B cell (primary cell): ENCODE measurements around the gene CD276.

ENCODE experiments used
- EZH2 ChIP-seq: IDR thresholded peaks from 2 replicates; pipeline ENCODE4 v1.6.1; 2012; ENCODE audit warnings: borderline replicate concordance, low read depth, mild to moderate bottlenecking, moderate library complexity, low read length; ENCODE audit not compliant: insufficient read depth, poor library complexity, severe bottlenecking
- TF ChIP-seq, protein P1 (sequence below): fragments of 200-600 bp; IDR thresholded peaks from one replicate; pipeline ENCODE4 v1.8.0; 2022; ENCODE audit warnings: antibody characterized with exemption, mild to moderate bottlenecking

- TF ChIP-seq, protein P1, sequence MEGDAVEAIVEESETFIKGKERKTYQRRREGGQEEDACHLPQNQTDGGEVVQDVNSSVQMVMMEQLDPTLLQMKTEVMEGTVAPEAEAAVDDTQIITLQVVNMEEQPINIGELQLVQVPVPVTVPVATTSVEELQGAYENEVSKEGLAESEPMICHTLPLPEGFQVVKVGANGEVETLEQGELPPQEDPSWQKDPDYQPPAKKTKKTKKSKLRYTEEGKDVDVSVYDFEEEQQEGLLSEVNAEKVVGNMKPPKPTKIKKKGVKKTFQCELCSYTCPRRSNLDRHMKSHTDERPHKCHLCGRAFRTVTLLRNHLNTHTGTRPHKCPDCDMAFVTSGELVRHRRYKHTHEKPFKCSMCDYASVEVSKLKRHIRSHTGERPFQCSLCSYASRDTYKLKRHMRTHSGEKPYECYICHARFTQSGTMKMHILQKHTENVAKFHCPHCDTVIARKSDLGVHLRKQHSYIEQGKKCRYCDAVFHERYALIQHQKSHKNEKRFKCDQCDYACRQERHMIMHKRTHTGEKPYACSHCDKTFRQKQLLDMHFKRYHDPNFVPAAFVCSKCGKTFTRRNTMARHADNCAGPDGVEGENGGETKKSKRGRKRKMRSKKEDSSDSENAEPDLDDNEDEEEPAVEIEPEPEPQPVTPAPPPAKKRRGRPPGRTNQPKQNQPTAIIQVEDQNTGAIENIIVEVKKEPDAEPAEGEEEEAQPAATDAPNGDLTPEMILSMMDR = no peak
- no peak for TF ChIP-seq EZH2
Measured at GRCh38 chr15:73755481-73755880, 71.3 kb downstream of the CD276 start.
